DND-41 (cell line): Measurements from ENCODE around the gene OPCML.

Experiments
- ATAC-seq: fragments of 200-7000 bp; cut with Tn5 transposase; 3 replicates; pipeline ENCODE4 v1.9.1; 2021; ENCODE audit warnings: low read depth; ENCODE audit not compliant: insufficient read depth
- DNase-seq: peaks from one replicate; pipeline ENCODE4 v3.0.0-alpha.2; 2020
- H2AFZ ChIP-seq: 2 replicates; pipeline ENCODE4 v1.6.0; 2012; ENCODE audit warnings: low read depth, low read length
- H3K27ac ChIP-seq: 2 replicates; pipeline ENCODE4 v1.5.1; 2012; ENCODE audit warnings: low read length, inconsistent platforms
- H3K27me3 ChIP-seq: fragments of 200-600 bp; sonication (generic); 2 replicates; pipeline ENCODE4 v1.6.0; 2012; ENCODE audit warnings: low read length, mild to moderate bottlenecking, inconsistent platforms; ENCODE audit not compliant: insufficient read depth, poor library complexity
- H3K36me3 ChIP-seq: 2 replicates; pipeline ENCODE4 v1.5.1; 2012; ENCODE audit warnings: low read length, inconsistent platforms; ENCODE audit not compliant: insufficient read depth
- H3K4me1 ChIP-seq: 2 replicates; pipeline ENCODE4 v1.5.1; 2012; ENCODE audit warnings: mild to moderate bottlenecking, low read length; ENCODE audit not compliant: insufficient read depth
- H3K4me2 ChIP-seq: 2 replicates; pipeline ENCODE4 v1.6.0; 2012; ENCODE audit warnings: mild to moderate bottlenecking, moderate library complexity, low read length, inconsistent platforms; ENCODE audit not compliant: insufficient read depth
- H3K4me3 ChIP-seq, 2 experiments: fragments of 200-600 bp in 1 of 2; shearing (Covaris generic) in 1 of 2; 2 replicates each; pipeline ENCODE4 v1.5.1; 2012 to 2016; ENCODE audit warnings: inconsistent platforms in 2 of 2, low read length in 2 of 2, mild to moderate bottlenecking in 2 of 2, low read depth in 1 of 2, moderate library complexity in 1 of 2
- H3K79me2 ChIP-seq: 2 replicates; pipeline ENCODE4 v1.6.0; 2012; ENCODE audit warnings: low read length, inconsistent platforms; ENCODE audit not compliant: insufficient read depth
- H3K9ac ChIP-seq: 2 replicates; pipeline ENCODE4 v1.6.0; 2012; ENCODE audit warnings: low read depth, mild to moderate bottlenecking, inconsistent platforms, low read length, moderate library complexity
- H3K9me3 ChIP-seq: 2 replicates; pipeline ENCODE4 v1.5.1; 2012; ENCODE audit warnings: low read length, moderate library complexity, mild to moderate bottlenecking, inconsistent platforms; ENCODE audit not compliant: insufficient read depth, severe bottlenecking
- H4K20me1 ChIP-seq: 2 replicates; pipeline ENCODE4 v1.6.0; 2012; ENCODE audit warnings: low read length; ENCODE audit not compliant: insufficient read depth
- CTCF ChIP-seq: IDR thresholded peaks from 2 replicates; pipeline ENCODE4 v1.5.1; 2012; ENCODE audit warnings: borderline replicate concordance, low read length, moderate library complexity, mild to moderate bottlenecking; ENCODE audit not compliant: poor library complexity, severe bottlenecking; ENCODE audit errors: extremely low read depth
- EZH2 ChIP-seq: IDR thresholded peaks from 3 replicates; pipeline ENCODE4 v1.6.1; 2012; ENCODE audit warnings: borderline replicate concordance, low read depth, mild to moderate bottlenecking, moderate library complexity, low read length, inconsistent platforms; ENCODE audit not compliant: severe bottlenecking

The OPCML gene

GRCh38 chr11:132714859-132715440 lies 817.4 kb downstream of the OPCML start:
- H3K9me3 ChIP-seq = no peaks in the 10 kb centered on the region
- ATAC-seq (no peak), DNase-seq (no peak)
- H2AFZ ChIP-seq = no peak overlapping the region
- peaks cover 29% of the 10 kb centered on the region for H3K4me1 ChIP-seq
- no peak overlapping the region for H3K4me3 ChIP-seq
- no peaks in the 10 kb centered on the region for H3K36me3 ChIP-seq
- H3K9ac ChIP-seq = no peak overlapping the region
- H3K79me2 ChIP-seq = no peaks in the 10 kb centered on the region
- H3K4me2 ChIP-seq = no peak overlapping the region
- H3K27me3 ChIP-seq = no peaks in the 10 kb centered on the region
- no peak for TF ChIP-seq CTCF
- TF ChIP-seq EZH2 = no peak
- no peaks in the 10 kb centered on the region for H4K20me1 ChIP-seq
- 0 out of 2 replicates have a peak overlapping the region, but pooled peaks have one; percentile 6 for H3K27ac ChIP-seq

GRCh38 chr11:132712466-132712865 lies 819.8 kb downstream of the OPCML start:
- ATAC-seq (no peak), DNase-seq (no peak)
- H3K4me1 ChIP-seq = peaks cover 4% of the 10 kb centered on the region
- H3K27me3 ChIP-seq = no peaks in the 10 kb centered on the region
- no peak overlapping the region for H3K9ac ChIP-seq
- H2AFZ ChIP-seq = no peak overlapping the region
- no peak for TF ChIP-seq CTCF
- TF ChIP-seq EZH2 = no peak
- no peak overlapping the region for H3K4me3 ChIP-seq
- no peaks in the 10 kb centered on the region for H4K20me1 ChIP-seq
- H3K27ac ChIP-seq = no peak overlapping the region
- no peak overlapping the region for H3K4me2 ChIP-seq
- no peaks in the 10 kb centered on the region for H3K36me3 ChIP-seq
- no peaks in the 10 kb centered on the region for H3K9me3 ChIP-seq
- H3K79me2 ChIP-seq = no peaks in the 10 kb centered on the region

- H3K36me3 ChIP-seq = no peaks in the 10 kb centered on the region
- peaks cover 13% of the 10 kb centered on the region for H3K9me3 ChIP-seq
- H3K27me3 ChIP-seq = no peaks in the 10 kb centered on the region
- H2AFZ ChIP-seq = no peak overlapping the region
- ATAC-seq = no peak
- DNase-seq = no peak
- no peak overlapping the region for H3K4me2 ChIP-seq
- TF ChIP-seq CTCF (no peak), EZH2 (no peak)
- no peak overlapping the region for H3K4me3 ChIP-seq
- H3K4me1 ChIP-seq = no peaks in the 10 kb centered on the region
- H4K20me1 ChIP-seq = no peaks in the 10 kb centered on the region
- no peak overlapping the region for H3K9ac ChIP-seq
- no peaks in the 10 kb centered on the region for H3K79me2 ChIP-seq
- no peak overlapping the region for H3K27ac ChIP-seq
These were observed 827.4 kb downstream of the OPCML start for GRCh38 chr11:132704781-132705375.
